ENCODE measurements around the gene GOLGA5. TPM values are rescaled to one million over a fixed set of nuclear protein-coding genes. Genes with fewer than 3 reads are reported as not detected.
"Not testable (repeated sequence)": the region's sequence is repeated elsewhere in the genome, so short reads cannot be mapped to it uniquely, and the experiment has no call there.

GOLGA5 gene, protein sequence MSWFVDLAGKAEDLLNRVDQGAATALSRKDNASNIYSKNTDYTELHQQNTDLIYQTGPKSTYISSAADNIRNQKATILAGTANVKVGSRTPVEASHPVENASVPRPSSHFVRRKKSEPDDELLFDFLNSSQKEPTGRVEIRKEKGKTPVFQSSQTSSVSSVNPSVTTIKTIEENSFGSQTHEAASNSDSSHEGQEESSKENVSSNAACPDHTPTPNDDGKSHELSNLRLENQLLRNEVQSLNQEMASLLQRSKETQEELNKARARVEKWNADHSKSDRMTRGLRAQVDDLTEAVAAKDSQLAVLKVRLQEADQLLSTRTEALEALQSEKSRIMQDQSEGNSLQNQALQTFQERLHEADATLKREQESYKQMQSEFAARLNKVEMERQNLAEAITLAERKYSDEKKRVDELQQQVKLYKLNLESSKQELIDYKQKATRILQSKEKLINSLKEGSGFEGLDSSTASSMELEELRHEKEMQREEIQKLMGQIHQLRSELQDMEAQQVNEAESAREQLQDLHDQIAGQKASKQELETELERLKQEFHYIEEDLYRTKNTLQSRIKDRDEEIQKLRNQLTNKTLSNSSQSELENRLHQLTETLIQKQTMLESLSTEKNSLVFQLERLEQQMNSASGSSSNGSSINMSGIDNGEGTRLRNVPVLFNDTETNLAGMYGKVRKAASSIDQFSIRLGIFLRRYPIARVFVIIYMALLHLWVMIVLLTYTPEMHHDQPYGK
- total RNA-seq, result 10 to 100 TPM; 32.9 to 49.4 TPM

DNA sequence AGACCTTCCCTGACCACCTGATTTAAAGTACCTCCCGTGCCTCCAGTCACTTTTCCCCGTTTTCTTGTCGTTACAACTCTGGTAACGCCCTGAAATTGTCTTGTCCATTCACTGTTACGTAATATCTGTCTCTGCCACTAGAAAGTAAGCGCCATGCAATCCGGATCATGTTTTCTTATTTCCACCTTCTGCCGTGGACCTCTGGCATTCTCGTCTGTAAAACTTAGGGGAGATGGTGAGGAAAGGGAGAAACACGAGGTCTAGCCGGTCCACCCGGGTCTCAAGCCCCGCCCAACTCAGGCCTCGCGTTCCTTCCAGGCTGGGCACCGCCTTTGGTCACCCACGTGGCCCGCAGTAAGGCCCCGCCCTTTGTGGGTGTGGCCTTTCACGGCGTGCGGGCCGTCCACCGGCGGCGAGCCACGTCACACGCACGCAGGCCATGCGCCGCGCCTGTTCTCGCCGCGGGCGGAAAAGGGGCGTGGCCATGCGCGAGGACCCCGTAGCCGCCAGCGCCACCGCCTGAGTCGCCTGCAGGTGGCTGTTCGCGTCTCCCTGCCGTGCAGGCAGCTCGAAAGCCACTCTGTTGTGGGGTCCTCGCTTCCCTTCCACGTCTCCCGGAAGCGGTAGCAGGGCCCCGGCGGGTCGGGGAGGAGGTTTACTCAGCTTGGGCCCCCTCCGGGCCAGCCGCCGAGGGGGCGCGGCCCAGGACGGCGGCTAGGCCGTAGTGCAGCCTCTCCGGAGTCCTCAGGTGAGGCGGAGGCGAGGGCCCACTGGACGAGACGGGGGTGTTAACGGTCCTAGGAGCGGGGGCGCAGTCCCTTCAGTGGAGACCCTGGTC is at the start of gene GOLGA5:
GOLGA5 (plus strand) TSS at position 597 of the 838 bp plus-strand sequence. CDS start 3,133 bp downstream, outside the sequence.
- Histone ChIP-seq H3K27ac (peak within 1 kb of the TSS; percentile 87), H3K36me3 (no peaks in the 10 kb centered on the region), H3K9ac (ENCODE audit: low read depth in 2 of 2, low read length in 2 of 2) (peak within 1 kb of the TSS; percentile 99), H3K4me3 (peak within 1 kb of the TSS; percentile 94), H3K27me3 (no peaks in the 10 kb centered on the region), H3K4me1 (no peaks in the 10 kb centered on the region), H3K9me3 (no peaks in the 10 kb centered on the region)
- intact Hi-C loops (cut with DNase I), result no loop called here
- TF ChIP-seq, protein P1, sequence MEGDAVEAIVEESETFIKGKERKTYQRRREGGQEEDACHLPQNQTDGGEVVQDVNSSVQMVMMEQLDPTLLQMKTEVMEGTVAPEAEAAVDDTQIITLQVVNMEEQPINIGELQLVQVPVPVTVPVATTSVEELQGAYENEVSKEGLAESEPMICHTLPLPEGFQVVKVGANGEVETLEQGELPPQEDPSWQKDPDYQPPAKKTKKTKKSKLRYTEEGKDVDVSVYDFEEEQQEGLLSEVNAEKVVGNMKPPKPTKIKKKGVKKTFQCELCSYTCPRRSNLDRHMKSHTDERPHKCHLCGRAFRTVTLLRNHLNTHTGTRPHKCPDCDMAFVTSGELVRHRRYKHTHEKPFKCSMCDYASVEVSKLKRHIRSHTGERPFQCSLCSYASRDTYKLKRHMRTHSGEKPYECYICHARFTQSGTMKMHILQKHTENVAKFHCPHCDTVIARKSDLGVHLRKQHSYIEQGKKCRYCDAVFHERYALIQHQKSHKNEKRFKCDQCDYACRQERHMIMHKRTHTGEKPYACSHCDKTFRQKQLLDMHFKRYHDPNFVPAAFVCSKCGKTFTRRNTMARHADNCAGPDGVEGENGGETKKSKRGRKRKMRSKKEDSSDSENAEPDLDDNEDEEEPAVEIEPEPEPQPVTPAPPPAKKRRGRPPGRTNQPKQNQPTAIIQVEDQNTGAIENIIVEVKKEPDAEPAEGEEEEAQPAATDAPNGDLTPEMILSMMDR (IDR thresholded peaks at IDR 0.05), result no peak
- DNase-seq, result peak; percentile 98

DNA sequence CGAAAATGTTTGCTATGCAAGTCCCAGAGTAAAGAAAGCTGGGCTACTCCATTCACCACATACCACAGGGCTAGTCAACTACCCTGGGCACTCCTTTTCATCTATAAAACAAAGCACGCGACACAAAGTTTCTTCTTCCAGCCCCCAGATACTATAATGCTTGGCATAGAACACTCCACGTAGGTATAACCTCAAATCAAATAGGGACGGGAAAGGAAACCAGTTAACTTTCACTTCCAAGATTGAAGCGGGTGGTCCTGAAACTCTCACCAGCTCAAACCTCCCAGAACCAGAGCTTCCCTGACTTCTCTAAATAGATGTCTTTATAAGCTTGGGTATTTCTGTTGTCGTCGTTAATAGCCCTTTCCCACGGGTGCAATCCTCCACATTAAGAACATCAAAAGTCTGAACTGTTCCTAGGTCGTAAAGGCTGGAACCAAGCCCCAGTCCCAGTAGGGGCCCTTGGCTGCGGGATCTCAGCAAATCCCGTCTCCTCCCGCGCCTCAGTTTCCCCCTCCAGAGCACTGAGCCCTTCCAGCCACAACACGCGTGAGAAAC is 46.3 kb upstream of the GOLGA5 start:
- Histone ChIP-seq H3K36me3 (no peaks in the 10 kb centered on the region), H3K9me3 (no peaks in the 10 kb centered on the region), H3K4me3 (peak overlapping the region; percentile 50), H3K27me3 (no peaks in the 10 kb centered on the region), H3K4me1 (no peaks in the 10 kb centered on the region), H3K27ac (peak overlapping the region; percentile 45), H3K9ac (ENCODE audit: low read depth in 2 of 2, low read length in 2 of 2) (peak overlapping the region; percentile 80 to 85)
- intact Hi-C loops (cut with DNase I), result no loop called here
- DNase-seq, result no peak
- TF ChIP-seq, protein P1 (IDR thresholded peaks at IDR 0.05), result no peak

DNA sequence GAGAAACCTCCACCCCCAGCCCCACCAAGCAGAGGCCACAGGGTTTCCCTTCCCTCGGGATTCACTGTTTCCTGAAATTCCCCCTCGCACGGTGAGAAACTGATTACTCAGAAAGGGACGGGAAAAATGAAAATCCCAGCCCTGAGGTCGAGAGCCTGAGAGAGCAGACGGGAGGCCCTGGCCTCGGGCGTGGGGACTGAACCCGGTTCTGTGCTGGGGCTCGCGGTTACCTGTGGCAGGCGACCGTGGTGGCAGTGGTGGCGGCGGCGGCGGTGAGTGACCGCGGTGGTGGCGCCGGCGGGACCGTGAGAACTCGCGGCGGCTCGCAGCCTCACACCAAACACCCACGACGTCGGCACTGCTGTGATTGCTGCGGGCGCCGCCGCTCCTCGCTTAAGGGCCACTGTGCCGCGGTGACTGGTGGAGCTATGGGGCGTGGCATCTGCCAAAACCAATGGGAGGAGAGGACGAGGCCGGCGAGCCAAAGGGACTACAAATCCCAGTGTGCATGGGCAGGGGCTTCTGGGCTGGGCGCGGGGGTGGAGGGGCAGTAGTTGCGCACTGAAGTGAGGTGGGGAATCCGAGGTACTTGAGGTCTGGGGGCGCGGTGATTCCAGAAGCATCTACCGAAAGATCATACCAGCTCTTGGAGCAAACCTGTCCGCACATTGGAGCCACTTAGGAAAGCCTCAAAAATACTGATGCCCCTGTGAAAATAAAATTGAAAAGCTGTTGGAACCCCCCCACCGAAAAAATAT is 45.7 kb upstream of the GOLGA5 start, which contains the start of gene LGMN:
LGMN (minus strand) TSS at position 369 of the 758 bp plus-strand sequence. CDS start 15,841 bp downstream, outside the sequence.
- Histone ChIP-seq H3K27ac (peak within 1 kb of the TSS; percentile 45), H3K36me3 (no peaks in the 10 kb centered on the region), H3K4me3 (peak within 1 kb of the TSS; percentile 50), H3K4me1 (no peaks in the 10 kb centered on the region), H3K9ac (ENCODE audit: low read depth in 2 of 2, low read length in 2 of 2) (peak within 1 kb of the TSS; percentile 80 to 85), H3K9me3 (no peaks in the 10 kb centered on the region), H3K27me3 (no peaks in the 10 kb centered on the region)
- TF ChIP-seq, protein P1 (IDR thresholded peaks at IDR 0.05), result no peak
- peak; percentile 97 for DNase-seq
- intact Hi-C loops (cut with DNase I), result no loop called here

DNA sequence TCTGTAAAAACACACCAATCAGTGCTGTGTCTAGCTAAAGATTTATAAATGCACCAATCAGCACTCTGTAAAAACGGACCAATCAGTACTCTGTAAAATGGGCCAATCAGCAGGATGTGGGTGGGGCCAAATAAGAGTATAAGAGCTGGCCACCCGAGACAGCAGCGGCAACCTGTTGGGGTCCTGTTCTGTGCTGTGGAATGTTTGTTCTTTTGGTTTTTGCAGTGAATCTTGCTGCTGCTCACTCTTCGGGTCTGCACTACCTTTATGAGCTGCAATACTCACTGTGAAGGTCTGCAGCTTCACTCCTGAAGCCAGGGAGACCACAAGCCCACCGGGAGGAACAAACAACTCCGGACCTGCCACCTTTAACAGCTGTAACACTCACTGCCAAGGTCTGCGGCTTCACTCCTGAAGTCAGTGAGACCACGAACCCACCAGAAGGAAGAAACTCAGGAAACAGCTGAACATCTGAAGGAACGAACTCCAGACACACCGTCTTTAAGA is 43.8 kb upstream of the GOLGA5 start:
- intact Hi-C loops (cut with DNase I); H3K27ac ChIP-seq; H3K27me3 ChIP-seq; H3K9ac ChIP-seq (ENCODE audit: low read depth in 2 of 2, low read length in 2 of 2); H3K36me3 ChIP-seq; H3K4me3 ChIP-seq; DNase-seq; H3K4me1 ChIP-seq; H3K9me3 ChIP-seq: not testable (repeated sequence)

DNA sequence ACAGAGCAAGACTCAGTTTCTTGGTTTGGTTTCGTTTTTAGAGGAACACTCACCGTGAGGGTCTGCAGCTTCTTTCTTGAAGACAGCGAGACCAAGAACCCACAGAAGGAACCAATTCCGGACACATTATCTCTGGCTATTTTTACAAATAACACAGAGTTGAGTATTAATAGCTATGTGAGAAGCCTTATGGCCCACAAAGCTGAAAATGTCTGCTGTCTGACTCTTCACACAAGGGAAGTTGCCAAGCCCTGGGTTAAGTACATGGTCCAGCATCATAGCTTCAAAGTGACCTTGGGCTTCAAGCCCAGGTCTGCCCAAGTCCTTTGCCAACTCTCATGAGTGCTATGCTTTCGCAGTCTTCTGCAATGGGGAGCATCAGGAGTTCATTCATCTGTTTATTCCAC is 43.1 kb upstream of the GOLGA5 start:
- H3K36me3 ChIP-seq, result no peaks in the 10 kb centered on the region
- H3K27me3 ChIP-seq, result no peaks in the 10 kb centered on the region
- TF ChIP-seq, protein P1 (IDR thresholded peaks at IDR 0.05), result no peak
- no peak overlapping the region for H3K4me3 ChIP-seq
- H3K27ac ChIP-seq, result no peak overlapping the region
- peak overlapping the region in 1 of 2 donors; percentile 2 for H3K9ac ChIP-seq (ENCODE audit: low read depth in 2 of 2, low read length in 2 of 2)
- intact Hi-C loops (cut with DNase I), result no loop called here
- DNase-seq, result no peak
- no peaks in the 10 kb centered on the region for H3K4me1 ChIP-seq
- no peaks in the 10 kb centered on the region for H3K9me3 ChIP-seq

All from colonic mucosa (tissue), 4 donors.